Right kidney (tissue), 9 donors: ENCODE data around the gene MEOX1.
"Not testable (repeated sequence)": the region's sequence is repeated elsewhere in the genome, so short reads cannot be mapped to it uniquely, and the experiment has no call there.

Experiments
- DNase-seq: peaks from one replicate; pipeline ENCODE4 v3.0.0-alpha.2; 2016
- long read RNA-seq, 8 donors: transcript quantifications; one replicate each; lab custom pipeline, GENCODE V29; 2026

Gene MEOX1
- long read RNA-seq, donor 1, transcript MEOX1-201 (3 exons, 2,707 nt), result major isoform, 10 of 12 reads
- long read RNA-seq, donor 1, partial matches to known transcripts, result 0 of 12 reads
- long read RNA-seq, donor 1, other reads (novel, unspliced or antisense), result 0 of 12 reads
- long read RNA-seq, donor 2, partial matches to known transcripts, result 0 of 4 reads
- long read RNA-seq, donor 2, other reads (novel, unspliced or antisense), result 0 of 4 reads
- long read RNA-seq, donor 3, transcript MEOX1-201 (3 exons, 2,707 nt), result major isoform, 5 of 6 reads
- long read RNA-seq, donor 3, partial matches to known transcripts, result 0 of 6 reads
- long read RNA-seq, donor 3, other reads (novel, unspliced or antisense), result 0 of 6 reads
- long read RNA-seq, donor 4, transcript MEOX1-201 (3 exons, 2,707 nt), result major isoform, 5 of 7 reads
- long read RNA-seq, donor 4, partial matches to known transcripts, result 0 of 7 reads
- long read RNA-seq, donor 4, other reads (novel, unspliced or antisense), result 0 of 7 reads
- long read RNA-seq, donor 5, partial matches to known transcripts, result 0 of 4 reads
- long read RNA-seq, donor 5, other reads (novel, unspliced or antisense), result 0 of 4 reads
- long read RNA-seq, donor 6, partial matches to known transcripts, result 0 of 1 reads
- long read RNA-seq, donor 6, other reads (novel, unspliced or antisense), result 0 of 1 reads
- long read RNA-seq, donor 7, result 0 reads
- long read RNA-seq, donor 8, transcript MEOX1-201 (3 exons, 2,707 nt), result major isoform, 5 of 7 reads
- long read RNA-seq, donor 8, partial matches to known transcripts, result 0 of 7 reads
- long read RNA-seq, donor 8, other reads (novel, unspliced or antisense), result 0 of 7 reads

- peak; percentile 67 for DNase-seq
Measured at GRCh38 chr17:43661699-43662412, at the start of gene MEOX1. Gene MEOX1 (minus strand): TSS chr17:43661922. CDS start chr17:43661534, 388 bp downstream.

- no peak for DNase-seq
Measured at GRCh38 chr17:43710101-43710500, 48.4 kb upstream of the MEOX1 start.

- DNase-seq, result no peak
Measured at GRCh38 chr17:43709210-43709609, 47.5 kb upstream of the MEOX1 start.

DNA sequence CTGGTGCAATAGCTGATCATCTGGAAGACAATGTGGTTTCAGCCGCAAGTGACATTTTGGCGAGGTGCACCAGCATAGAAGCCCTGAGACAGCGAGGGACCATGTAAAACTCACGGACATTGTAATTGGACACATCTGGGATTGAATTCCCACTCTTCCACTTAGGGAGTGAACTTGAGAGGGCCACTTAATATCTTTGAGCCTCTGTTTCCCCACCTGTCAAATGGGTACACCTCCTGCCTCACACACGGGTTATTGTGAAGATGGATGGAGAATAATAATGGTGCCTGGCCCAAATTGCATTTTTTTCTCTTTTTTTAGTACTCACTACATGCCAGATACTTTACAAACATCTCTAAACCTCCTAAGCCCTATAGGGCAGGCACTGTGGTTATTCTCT lies 45.5 kb upstream of the MEOX1 start:
- DNase-seq, result no peak

DNA sequence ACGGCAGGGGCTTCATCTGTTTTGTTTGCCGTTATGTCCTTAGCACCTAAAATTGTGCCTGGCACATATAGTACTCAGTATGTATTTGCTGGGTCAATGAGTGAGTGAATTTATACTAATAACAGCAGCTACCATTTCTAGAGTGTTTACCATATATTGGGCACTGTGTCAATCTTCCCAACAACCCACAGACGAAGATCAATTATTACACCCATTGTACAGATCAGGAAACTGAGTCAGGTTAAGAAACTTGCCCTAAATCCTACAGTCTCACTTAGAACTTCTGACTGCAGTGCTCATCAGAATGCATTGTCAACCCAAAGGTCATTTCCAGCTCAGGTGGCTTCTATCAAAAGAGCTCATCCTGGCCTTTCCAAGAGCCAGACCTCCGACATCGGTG lies 44.5 kb upstream of the MEOX1 start:
- no peak for DNase-seq

DNA sequence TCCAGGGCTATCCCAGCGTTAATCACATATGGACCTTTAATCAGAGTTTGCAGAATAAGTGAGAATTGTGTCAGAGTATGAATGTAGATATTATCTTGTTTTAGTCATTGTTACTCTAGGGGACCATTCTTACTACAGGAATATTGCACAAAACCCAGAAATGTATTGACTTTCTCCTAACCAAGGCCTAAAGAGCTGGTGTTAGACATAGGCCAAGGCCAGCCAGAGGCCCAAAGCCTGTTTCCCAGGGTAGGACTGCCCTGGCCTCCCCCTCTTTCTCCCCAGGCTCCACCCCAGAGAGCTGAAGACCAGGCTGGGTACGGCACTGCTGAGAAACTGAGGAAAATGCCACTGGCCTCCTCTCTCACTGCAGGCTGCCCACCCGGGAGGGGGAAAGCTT lies 41.9 kb upstream of the MEOX1 start:
- DNase-seq, result no peak

DNA sequence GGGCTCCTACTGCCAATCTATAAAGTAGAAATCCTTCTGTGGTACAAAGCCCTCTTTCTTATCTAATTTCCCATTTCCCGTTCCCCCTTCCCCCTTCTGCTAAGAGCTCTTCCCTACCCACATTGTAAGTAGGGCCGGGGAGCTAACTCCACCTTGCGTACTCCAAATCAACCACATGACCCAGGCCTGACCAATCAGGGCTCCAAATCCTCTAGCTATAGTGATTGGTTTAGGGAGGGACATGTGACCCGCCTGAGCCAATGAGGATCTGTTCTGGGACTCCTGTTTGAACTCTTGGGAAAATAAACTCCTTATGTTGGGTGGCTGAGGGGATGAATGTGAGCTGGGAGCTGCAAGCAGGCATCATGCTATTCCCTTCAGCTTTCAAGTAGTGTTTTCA lies 40.9 kb upstream of the MEOX1 start:
- DNase-seq, result no peak

- no peak for DNase-seq
Measured at GRCh38 chr17:43701318-43701743, 39.6 kb upstream of the MEOX1 start.

GRCh38 chr17:43699438-43699756 lies 37.7 kb upstream of the MEOX1 start:
- DNase-seq, result no peak

GRCh38 chr17:43698678-43699437 lies 37.1 kb upstream of the MEOX1 start:
- DNase-seq, result no peak

DNA sequence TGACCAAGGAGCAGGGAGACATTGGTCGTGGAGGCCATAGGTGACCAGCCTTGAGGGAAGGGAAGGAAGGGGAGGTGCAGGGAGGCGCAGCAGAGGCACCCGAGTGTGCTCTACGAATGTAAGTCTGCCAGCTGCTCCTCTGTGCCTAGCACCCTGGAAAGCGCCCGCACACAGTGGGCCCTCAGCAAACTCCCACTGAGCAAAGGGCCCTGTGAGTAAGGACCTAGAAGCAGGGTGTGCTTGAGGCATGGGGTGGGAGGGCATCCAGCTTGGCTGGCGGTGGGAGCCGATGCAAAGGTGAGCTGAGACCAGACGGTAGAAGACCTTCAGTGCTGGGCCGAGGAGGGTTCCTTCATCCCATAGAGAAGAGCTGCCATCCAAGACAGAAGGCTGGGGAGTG lies 36.2 kb upstream of the MEOX1 start:
- no peak for DNase-seq

DNA sequence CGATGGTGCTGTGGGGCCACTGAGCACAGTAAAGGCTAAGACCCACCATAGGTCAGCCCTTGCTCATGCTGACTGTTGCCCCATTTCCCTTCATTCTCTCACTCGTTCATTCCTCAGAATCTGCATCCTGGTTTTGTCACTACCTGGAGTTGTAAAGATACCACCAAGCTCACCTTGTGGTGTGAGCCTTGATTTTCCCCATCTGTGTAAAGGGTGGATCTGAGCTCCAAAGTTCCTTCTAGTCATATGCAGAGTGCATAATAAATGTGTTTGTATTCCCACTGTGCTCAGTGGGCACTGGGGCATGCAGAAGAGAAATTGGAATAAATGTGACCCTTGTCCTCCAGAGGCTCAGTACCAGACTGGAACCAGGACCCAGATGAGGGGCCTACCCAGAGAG lies 35.2 kb upstream of the MEOX1 start:
- no peak for DNase-seq

DNA sequence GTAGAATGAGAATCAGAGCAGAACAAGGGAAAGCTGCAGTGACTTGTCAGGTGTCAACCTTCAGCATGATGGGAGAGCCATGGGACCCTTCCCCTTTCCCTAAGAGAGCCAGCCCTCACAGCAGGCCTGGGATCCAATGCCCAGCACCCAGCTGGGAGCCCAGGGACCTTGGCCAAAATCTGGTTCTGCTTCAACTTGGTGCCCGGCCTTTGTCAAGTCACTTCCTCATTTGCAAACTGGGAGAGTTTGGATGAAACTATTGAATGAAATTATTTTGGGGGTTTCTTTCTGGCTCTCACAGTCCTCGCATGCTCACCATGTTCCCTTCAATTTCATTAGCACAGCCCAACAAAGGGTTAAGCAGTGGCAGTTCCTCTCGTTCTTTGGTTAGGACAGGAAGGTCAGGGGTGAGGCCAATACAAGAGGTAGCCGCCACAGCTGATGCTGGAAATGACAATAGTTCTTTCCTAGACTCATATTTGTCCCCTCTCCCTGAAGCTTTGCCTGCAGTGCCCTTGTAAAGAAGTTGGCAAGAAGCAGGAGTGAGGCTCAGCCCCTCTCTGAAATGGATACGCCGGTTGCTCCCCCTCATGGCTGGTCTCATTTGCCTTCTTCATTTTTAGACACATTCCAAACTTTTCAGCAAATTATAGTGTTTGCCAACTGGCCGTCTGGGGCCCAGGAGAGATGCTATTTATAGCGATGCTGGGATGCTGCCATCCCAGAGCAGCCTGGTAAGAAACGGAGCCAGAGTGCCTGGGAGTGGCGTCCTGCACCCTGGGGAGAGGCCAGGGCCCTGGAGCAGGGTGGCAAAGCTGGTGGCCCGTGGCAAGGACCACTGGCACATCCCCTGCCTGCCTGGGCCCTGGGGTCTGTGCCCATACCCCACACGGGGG lies 34.5 kb upstream of the MEOX1 start:
- DNase-seq, result no peak

- DNase-seq, result peak; percentile 79
Measured at GRCh38 chr17:43694081-43694870, 32.6 kb upstream of the MEOX1 start.

DNA sequence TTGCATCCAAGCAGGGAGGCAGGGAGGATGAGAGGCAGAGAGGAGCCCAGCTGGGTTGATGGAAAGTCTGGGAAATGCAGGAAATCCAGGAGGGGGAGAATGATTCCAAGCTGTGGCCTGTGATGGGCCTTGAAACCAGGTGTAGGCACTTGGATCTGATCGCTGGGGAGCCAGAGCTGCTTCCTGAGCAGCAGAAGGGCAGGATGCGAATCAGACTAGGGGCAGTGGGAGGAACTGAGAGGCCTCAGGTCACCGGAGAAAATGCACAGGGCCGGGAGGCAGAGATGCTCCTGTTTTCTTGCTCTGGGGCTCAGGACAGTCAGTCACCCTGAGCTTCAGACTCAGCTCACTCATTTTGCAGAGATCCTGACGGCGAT lies 29.6 kb upstream of the MEOX1 start:
- no peak for DNase-seq

DNA sequence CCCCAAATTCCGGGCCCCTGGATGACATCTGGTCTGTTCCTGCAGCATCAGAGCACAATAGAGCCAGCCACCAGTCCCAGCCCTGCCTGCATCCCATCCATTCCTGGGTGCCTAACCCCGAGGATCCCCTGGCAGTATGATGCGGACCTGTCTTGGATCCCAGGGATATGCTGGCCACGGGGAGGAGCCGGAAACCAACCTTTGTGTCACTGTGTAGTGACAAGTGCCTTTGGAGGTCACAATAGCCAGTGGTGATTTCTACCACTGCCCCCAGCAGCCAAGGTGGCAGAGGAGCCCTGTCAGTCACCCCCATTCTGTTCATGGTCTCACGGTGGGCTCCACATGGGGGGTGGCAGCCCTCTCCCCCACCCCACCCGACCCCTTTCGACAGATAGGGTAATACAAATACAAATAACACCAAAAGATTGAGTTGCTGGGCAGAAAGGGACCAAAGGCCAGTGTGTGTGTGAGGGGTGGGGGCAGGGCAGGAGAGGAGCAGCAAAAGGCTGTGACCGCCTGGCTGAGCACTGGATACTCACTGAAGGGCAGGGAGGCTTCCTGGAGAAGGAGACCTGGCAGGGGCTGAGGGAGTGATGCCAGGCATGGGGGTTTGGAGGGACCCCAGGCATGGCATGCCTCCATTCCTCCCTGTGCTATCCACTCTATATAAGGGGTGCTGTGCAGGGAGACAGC lies 29.0 kb upstream of the MEOX1 start:
- DNase-seq, result no peak

DNA sequence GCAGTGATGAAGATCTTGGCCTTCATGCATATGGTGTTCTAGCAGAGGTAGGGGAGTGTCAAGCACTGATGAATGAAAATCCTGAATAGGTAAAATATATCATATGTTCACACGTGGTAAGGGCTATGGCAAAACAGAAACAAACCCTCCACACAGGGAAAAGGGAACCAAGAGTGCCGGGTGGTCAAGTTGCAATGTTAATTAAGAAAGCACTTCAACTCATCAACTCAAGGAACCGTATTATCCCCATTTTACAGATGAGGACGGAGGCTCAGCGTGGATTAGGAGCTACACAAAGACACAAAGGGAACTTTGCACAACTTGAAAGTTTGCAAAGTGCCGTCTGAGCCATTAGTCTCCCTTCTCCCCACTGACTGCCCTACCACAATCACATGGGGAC lies 28.1 kb upstream of the MEOX1 start:
- no peak for DNase-seq

- no peak for DNase-seq
Measured at GRCh38 chr17:43689131-43689530, 27.4 kb upstream of the MEOX1 start.

GRCh38 chr17:43686957-43687356 lies 25.2 kb upstream of the MEOX1 start:
- DNase-seq, result not testable (repeated sequence)
